ENCODE data around the gene SLC30A9.

The SLC30A9 gene

GRCh38 chr4:41994461-41994985, 4.2 kb downstream of the SLC30A9 start:
- Histone ChIP-seq H3K9me3 (ENCODE audit: control insufficient read depth in 5 of 5, low read length in 5 of 5) (no peaks in the 10 kb centered on the region), H3K4me3 (ENCODE audit: low read depth in 1 of 5, low read length in 5 of 5) (no peak overlapping the region), H3K4me1 (ENCODE audit: control insufficient read depth in 5 of 5, insufficient read depth in 5 of 5, low read length in 5 of 5) (peaks cover 2 to 25% (median 20%) of the 10 kb centered on the region in 5 donors)

DNA sequence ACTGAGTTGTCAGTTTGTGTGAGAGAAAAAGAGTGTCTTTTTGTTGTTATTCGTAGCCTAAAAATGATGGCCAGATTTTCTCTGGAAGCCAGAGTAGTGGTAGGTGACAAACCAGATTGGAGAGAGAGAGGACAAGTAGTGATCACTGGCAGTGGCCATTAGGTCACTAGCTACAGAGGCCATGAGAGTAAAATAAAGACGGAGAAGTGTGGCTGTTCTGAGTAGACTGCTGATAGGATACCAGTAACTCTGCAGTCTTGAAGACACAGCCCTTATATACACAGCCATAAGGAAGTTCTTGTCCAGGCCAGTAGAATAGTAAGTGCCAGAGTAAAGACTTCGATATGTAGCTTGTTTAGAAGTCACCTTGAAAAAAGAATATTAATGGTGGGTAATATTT, 7.7 kb downstream of the SLC30A9 start:
- Histone ChIP-seq H3K9ac (ENCODE audit: low read length in 5 of 5) (no peak overlapping the region), H3K4me1 (ENCODE audit: control insufficient read depth in 5 of 5, insufficient read depth in 5 of 5, low read length in 5 of 5) (no peaks in the 10 kb centered on the region), H3K9me3 (ENCODE audit: control insufficient read depth in 5 of 5, low read length in 5 of 5) (no peaks in the 10 kb centered on the region), H3K36me3 (ENCODE audit: control insufficient read depth in 5 of 5, insufficient read depth in 5 of 5, low read length in 5 of 5) (peaks cover 0 to 4% (median 0%) of the 10 kb centered on the region in 5 donors), H3K4me3 (ENCODE audit: low read depth in 1 of 5, low read length in 5 of 5) (no peak overlapping the region), H3K27ac (ENCODE audit: low read depth, low read length) (no peak overlapping the region), H3K27me3 (ENCODE audit: control insufficient read depth in 5 of 5, insufficient read depth in 4 of 5, low read length in 5 of 5) (no peaks in the 10 kb centered on the region)

More at GRCh38 chr4:41994461-41994985, 4.2 kb downstream of the SLC30A9 start:
- Histone ChIP-seq H3K9ac (ENCODE audit: low read length in 5 of 5) (no peak overlapping the region), H3K36me3 (ENCODE audit: control insufficient read depth in 5 of 5, insufficient read depth in 5 of 5, low read length in 5 of 5) (no peaks in the 10 kb centered on the region), H3K27ac (ENCODE audit: low read depth, low read length) (no peak overlapping the region), H3K27me3 (ENCODE audit: control insufficient read depth in 5 of 5, insufficient read depth in 4 of 5, low read length in 5 of 5) (no peaks in the 10 kb centered on the region)

GRCh38 chr4:41999321-41999720, 9.0 kb downstream of the SLC30A9 start:
- H3K27me3 ChIP-seq (ENCODE audit: control insufficient read depth in 5 of 5, insufficient read depth in 4 of 5, low read length in 5 of 5) = no peaks in the 10 kb centered on the region
- H3K27ac ChIP-seq (ENCODE audit: low read depth, low read length) = no peak overlapping the region
- no peaks in the 10 kb centered on the region for H3K9me3 ChIP-seq (ENCODE audit: control insufficient read depth in 5 of 5, low read length in 5 of 5)

DNA sequence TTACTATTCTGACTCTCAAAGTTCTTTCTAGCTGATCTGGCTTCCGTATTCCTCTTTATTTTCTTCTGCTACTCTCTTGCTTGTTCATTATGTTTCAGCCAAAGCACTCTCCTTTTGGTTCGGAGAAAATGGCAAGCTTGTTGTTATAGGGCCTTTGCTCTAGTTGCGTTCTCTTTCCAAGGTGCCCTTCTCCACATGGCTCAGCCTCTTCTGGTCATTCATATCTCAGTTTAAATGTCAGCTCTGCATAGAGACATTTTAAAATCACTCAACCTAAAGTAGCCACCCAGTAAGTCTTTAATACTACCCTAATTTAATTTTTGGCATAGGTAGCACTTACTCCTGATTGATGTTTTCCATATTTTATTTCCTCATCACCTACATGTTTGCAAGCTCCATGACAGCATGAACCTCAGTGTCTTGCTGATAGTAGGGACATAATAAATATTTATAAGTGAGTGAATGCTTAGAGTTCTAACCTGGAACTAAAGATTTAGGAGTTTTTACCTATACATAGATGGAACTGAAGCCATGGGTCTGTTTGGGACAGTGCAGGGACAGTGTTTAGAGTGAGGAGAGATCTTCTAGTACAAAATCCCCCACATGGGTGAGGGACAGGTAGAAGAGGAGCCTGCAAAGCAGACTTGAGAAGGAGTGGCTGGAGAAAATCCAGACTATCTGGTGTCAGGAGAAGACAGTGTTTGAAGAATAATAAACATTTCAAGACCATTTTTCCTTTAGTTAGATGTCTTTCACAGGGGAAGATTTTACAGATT, 17.9 kb downstream of the SLC30A9 start:
- Histone ChIP-seq H3K4me1 (ENCODE audit: control insufficient read depth in 5 of 5, insufficient read depth in 5 of 5, low read length in 5 of 5) (no peaks in the 10 kb centered on the region), H3K27ac (ENCODE audit: low read depth, low read length) (no peak overlapping the region), H3K9ac (ENCODE audit: low read length in 5 of 5) (no peak overlapping the region), H3K4me3 (ENCODE audit: low read depth in 1 of 5, low read length in 5 of 5) (no peak overlapping the region), H3K36me3 (ENCODE audit: control insufficient read depth in 5 of 5, insufficient read depth in 5 of 5, low read length in 5 of 5) (peaks cover 2 to 26% (median 9%) of the 10 kb centered on the region in 5 donors), H3K27me3 (ENCODE audit: control insufficient read depth in 5 of 5, insufficient read depth in 4 of 5, low read length in 5 of 5) (no peaks in the 10 kb centered on the region), H3K9me3 (ENCODE audit: control insufficient read depth in 5 of 5, low read length in 5 of 5) (no peaks in the 10 kb centered on the region)

More at GRCh38 chr4:41999321-41999720, 9.0 kb downstream of the SLC30A9 start:
- Histone ChIP-seq H3K4me1 (ENCODE audit: control insufficient read depth in 5 of 5, insufficient read depth in 5 of 5, low read length in 5 of 5) (no peaks in the 10 kb centered on the region), H3K9ac (ENCODE audit: low read length in 5 of 5) (no peak overlapping the region), H3K36me3 (ENCODE audit: control insufficient read depth in 5 of 5, insufficient read depth in 5 of 5, low read length in 5 of 5) (peaks cover 0 to 12% (median 0%) of the 10 kb centered on the region in 5 donors), H3K4me3 (ENCODE audit: low read depth in 1 of 5, low read length in 5 of 5) (no peak overlapping the region)

DNA sequence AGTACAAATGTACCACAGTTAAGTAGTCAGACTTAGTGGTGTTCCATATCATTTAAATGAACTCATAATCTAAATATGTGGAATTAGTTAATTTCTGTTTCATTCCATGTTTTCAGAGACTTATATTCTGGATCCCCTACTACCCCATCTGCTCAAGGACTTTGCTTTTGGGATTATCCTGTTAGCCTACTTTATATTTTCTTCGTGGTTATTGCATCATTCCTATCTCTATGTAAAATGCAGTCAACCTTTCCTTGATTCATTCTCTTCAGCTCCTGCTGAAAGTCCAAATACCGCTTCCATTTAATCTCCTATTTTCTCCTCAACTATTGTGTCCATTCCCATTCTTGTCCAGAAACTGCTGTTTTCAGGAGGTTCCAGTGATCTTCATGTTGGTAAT, 25.1 kb downstream of the SLC30A9 start:
- Histone ChIP-seq H3K27me3 (ENCODE audit: control insufficient read depth in 5 of 5, insufficient read depth in 4 of 5, low read length in 5 of 5) (no peaks in the 10 kb centered on the region), H3K4me3 (ENCODE audit: low read depth in 1 of 5, low read length in 5 of 5) (no peak overlapping the region), H3K27ac (ENCODE audit: low read depth, low read length) (no peak overlapping the region), H3K4me1 (ENCODE audit: control insufficient read depth in 5 of 5, insufficient read depth in 5 of 5, low read length in 5 of 5) (peaks cover 0 to 4% (median 0%) of the 10 kb centered on the region in 5 donors), H3K36me3 (ENCODE audit: control insufficient read depth in 5 of 5, insufficient read depth in 5 of 5, low read length in 5 of 5) (peaks cover 0 to 11% (median 4%) of the 10 kb centered on the region in 5 donors), H3K9ac (ENCODE audit: low read length in 5 of 5) (no peak overlapping the region), H3K9me3 (ENCODE audit: control insufficient read depth in 5 of 5, low read length in 5 of 5) (no peaks in the 10 kb centered on the region)

- Histone ChIP-seq H3K27ac (ENCODE audit: low read depth, low read length) (no peak overlapping the region), H3K4me1 (ENCODE audit: control insufficient read depth in 5 of 5, insufficient read depth in 5 of 5, low read length in 5 of 5) (peaks cover 0 to 4% (median 0%) of the 10 kb centered on the region in 5 donors), H3K36me3 (ENCODE audit: control insufficient read depth in 5 of 5, insufficient read depth in 5 of 5, low read length in 5 of 5) (peaks cover 10 to 21% (median 16%) of the 10 kb centered on the region in 5 donors), H3K27me3 (ENCODE audit: control insufficient read depth in 5 of 5, insufficient read depth in 4 of 5, low read length in 5 of 5) (no peaks in the 10 kb centered on the region), H3K9me3 (ENCODE audit: control insufficient read depth in 5 of 5, low read length in 5 of 5) (no peaks in the 10 kb centered on the region), H3K9ac (ENCODE audit: low read length in 5 of 5) (no peak overlapping the region), H3K4me3 (ENCODE audit: low read depth in 1 of 5, low read length in 5 of 5) (no peak overlapping the region)
These were observed 28.1 kb downstream of the SLC30A9 start for GRCh38 chr4:42018451-42018850.

DNA sequence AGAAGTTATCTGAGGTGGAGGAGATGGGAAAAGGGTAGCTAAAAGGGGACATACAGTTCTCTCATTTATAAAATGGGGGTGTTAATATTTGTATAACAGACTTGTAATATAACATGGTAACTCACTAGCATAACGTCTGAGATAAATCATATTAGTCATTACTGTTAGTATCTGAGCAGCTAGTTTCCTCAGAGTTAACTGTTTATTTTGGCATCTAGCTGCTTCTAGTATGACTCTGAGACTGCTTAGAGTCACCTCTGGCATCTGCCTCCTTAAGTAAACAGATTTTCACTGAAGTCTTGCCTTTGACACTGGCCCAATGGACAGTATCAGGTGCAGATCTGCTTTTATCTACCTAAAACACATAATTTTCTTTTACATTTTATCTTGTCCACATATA, 58.1 kb downstream of the SLC30A9 start:
- Histone ChIP-seq H3K9ac (ENCODE audit: low read length in 5 of 5) (no peak overlapping the region), H3K27me3 (ENCODE audit: control insufficient read depth in 5 of 5, insufficient read depth in 4 of 5, low read length in 5 of 5) (no peaks in the 10 kb centered on the region), H3K4me1 (ENCODE audit: control insufficient read depth in 5 of 5, insufficient read depth in 5 of 5, low read length in 5 of 5) (no peaks in the 10 kb centered on the region), H3K4me3 (ENCODE audit: low read depth in 1 of 5, low read length in 5 of 5) (no peak overlapping the region), H3K27ac (ENCODE audit: low read depth, low read length) (no peak overlapping the region), H3K9me3 (ENCODE audit: control insufficient read depth in 5 of 5, low read length in 5 of 5) (no peaks in the 10 kb centered on the region), H3K36me3 (ENCODE audit: control insufficient read depth in 5 of 5, insufficient read depth in 5 of 5, low read length in 5 of 5) (peaks cover 18 to 33% (median 21%) of the 10 kb centered on the region in 5 donors)

DNA sequence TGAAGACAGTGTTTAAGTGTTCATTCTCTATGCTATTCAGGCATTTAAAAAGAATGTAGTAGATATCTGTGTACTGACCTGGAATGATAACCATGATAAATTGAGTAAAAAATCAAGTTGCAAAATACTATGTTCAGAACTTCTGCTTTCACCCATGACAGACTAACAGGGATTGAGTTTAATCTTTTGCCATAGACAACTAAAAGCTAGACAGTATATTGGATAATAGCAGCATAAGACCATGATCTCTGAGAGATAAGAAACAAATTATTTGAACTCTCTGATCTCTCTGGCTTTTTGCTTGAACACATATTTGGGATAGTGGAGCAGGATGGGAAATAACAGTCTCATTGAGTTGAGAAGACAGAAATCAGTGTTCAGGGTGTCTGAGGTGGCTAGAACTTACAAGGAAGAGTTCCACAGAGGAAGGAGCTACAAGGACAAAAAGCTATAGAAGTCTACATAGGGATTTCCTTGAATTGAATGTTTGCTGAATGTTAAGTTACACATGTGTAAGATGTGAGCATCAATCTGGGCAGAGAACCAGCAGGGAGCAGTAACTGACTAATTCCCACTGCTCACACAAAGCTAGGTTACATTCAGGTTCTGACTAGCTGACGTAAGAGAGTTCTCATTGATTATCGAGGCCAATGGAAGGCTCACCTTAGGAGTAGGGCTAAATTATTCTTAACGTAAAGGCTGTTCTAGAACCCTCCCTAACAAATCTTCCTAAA, 60.4 kb downstream of the SLC30A9 start:
- H3K9ac ChIP-seq (ENCODE audit: low read length in 5 of 5) = no peak overlapping the region
- no peaks in the 10 kb centered on the region for H3K9me3 ChIP-seq (ENCODE audit: control insufficient read depth in 5 of 5, low read length in 5 of 5)
- H3K4me1 ChIP-seq (ENCODE audit: control insufficient read depth in 5 of 5, insufficient read depth in 5 of 5, low read length in 5 of 5) = no peaks in the 10 kb centered on the region
- H3K36me3 ChIP-seq (ENCODE audit: control insufficient read depth in 5 of 5, insufficient read depth in 5 of 5, low read length in 5 of 5) = peaks cover 18 to 34% (median 22%) of the 10 kb centered on the region in 5 donors
- no peak overlapping the region for H3K4me3 ChIP-seq (ENCODE audit: low read depth in 1 of 5, low read length in 5 of 5)
- H3K27me3 ChIP-seq (ENCODE audit: control insufficient read depth in 5 of 5, insufficient read depth in 4 of 5, low read length in 5 of 5) = no peaks in the 10 kb centered on the region
- no peak overlapping the region for H3K27ac ChIP-seq (ENCODE audit: low read depth, low read length)

- H3K9me3 ChIP-seq (ENCODE audit: control insufficient read depth in 5 of 5, low read length in 5 of 5) = no peaks in the 10 kb centered on the region
- H3K36me3 ChIP-seq (ENCODE audit: control insufficient read depth in 5 of 5, insufficient read depth in 5 of 5, low read length in 5 of 5) = peaks cover 21 to 52% (median 39%) of the 10 kb centered on the region in 5 donors
- no peak overlapping the region for H3K27ac ChIP-seq (ENCODE audit: low read depth, low read length)
- no peaks in the 10 kb centered on the region for H3K27me3 ChIP-seq (ENCODE audit: control insufficient read depth in 5 of 5, insufficient read depth in 4 of 5, low read length in 5 of 5)
- H3K9ac ChIP-seq (ENCODE audit: low read length in 5 of 5) = no peak overlapping the region
- H3K4me1 ChIP-seq (ENCODE audit: control insufficient read depth in 5 of 5, insufficient read depth in 5 of 5, low read length in 5 of 5) = no peaks in the 10 kb centered on the region
- H3K4me3 ChIP-seq (ENCODE audit: low read depth in 1 of 5, low read length in 5 of 5) = no peak overlapping the region
These were observed 76.1 kb downstream of the SLC30A9 start for GRCh38 chr4:42066402-42066801.

GRCh38 chr4:42067264-42067663, 76.9 kb downstream of the SLC30A9 start:
- Histone ChIP-seq H3K9ac (ENCODE audit: low read length in 5 of 5) (no peak overlapping the region), H3K4me1 (ENCODE audit: control insufficient read depth in 5 of 5, insufficient read depth in 5 of 5, low read length in 5 of 5) (no peaks in the 10 kb centered on the region), H3K36me3 (ENCODE audit: control insufficient read depth in 5 of 5, insufficient read depth in 5 of 5, low read length in 5 of 5) (peaks cover 21 to 52% (median 41%) of the 10 kb centered on the region in 5 donors), H3K9me3 (ENCODE audit: control insufficient read depth in 5 of 5, low read length in 5 of 5) (no peaks in the 10 kb centered on the region), H3K4me3 (ENCODE audit: low read depth in 1 of 5, low read length in 5 of 5) (no peak overlapping the region), H3K27me3 (ENCODE audit: control insufficient read depth in 5 of 5, insufficient read depth in 4 of 5, low read length in 5 of 5) (no peaks in the 10 kb centered on the region), H3K27ac (ENCODE audit: low read depth, low read length) (no peak overlapping the region)
